AG04449 (cell line): ENCODE data around the gene PARG.
"Not testable (repeated sequence)": the region's sequence is repeated elsewhere in the genome, so short reads cannot be mapped to it uniquely, and the experiment has no call there.

ENCODE experiments used
- CTCF ChIA-PET: fragments of 350-600 bp; formaldehyde crosslinking; extraction: SDS; loops from one replicate; lab custom pipeline; 2021; ENCODE audit warnings: antibody characterized with exemption; lab: Yijun Ruan, JAX
- POLR2A ChIA-PET: fragments of 400-600, 350-600 bp; formaldehyde crosslinking; extraction: SDS; loops from one replicate; lab custom pipeline; 2020; ENCODE audit warnings: antibody characterized with exemption, inconsistent platforms; lab: Yijun Ruan, JAX
- DNase-seq: peaks from one replicate; pipeline ENCODE4 v3.0.0-alpha.2; 2010; ENCODE audit warnings: low read depth, low spot score
- H3K4me3 ChIP-seq: 2 replicates; pipeline ENCODE4 v1.5.1; 2011; ENCODE audit warnings: low read depth, mild to moderate bottlenecking, control low read depth, low read length

The PARG gene

GRCh38 chr10:49941447-49942338 is at the start of gene PARG, which contains the start of gene TIMM23B:
TSS of gene PARG (minus strand) at chr10:49942027. CDS start at chr10:49941725, 302 bp downstream.
TSS of gene TIMM23B (plus strand) at chr10:49942053. CDS start at chr10:49942195, 142 bp downstream.
- CTCF ChIA-PET, POLR2A ChIA-PET, DNase-seq: not testable (repeated sequence)
- H3K4me3 ChIP-seq, result peak within 1 kb of the TSS; percentile 60

- CTCF ChIA-PET, H3K4me3 ChIP-seq, POLR2A ChIA-PET, DNase-seq: not testable (repeated sequence)
Measured at GRCh38 chr10:49988376-49988775, 46.5 kb upstream of the PARG start, which contains the start of gene AGAP6. TSS of gene AGAP6 (plus strand) at chr10:49988406. CDS start at chr10:49988716, 310 bp downstream.

DNA sequence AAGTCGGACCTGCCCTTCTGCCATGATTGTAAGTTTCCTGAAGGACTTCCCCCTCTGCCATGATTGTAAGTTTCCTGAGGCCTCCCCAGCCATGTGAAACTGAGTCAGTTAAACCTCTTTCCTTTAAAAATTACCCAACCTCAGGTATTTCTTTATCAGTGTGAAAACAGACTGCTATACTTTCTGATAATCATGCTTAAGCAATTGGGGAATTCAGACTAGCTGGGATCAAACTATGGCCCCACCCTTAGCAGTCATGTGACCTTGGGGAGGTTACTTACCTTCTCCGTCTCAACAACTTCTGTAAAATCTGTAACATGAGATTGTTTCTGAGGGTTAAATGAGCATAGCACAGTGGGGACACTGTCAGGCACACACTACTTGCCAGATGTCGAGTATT is 45.4 kb upstream of the PARG start:
- POLR2A ChIA-PET, H3K4me3 ChIP-seq, DNase-seq, CTCF ChIA-PET: not testable (repeated sequence)

- DNase-seq, CTCF ChIA-PET, H3K4me3 ChIP-seq, POLR2A ChIA-PET: not testable (repeated sequence)
Measured at GRCh38 chr10:49977756-49978155, 35.9 kb upstream of the PARG start.

- POLR2A ChIA-PET, H3K4me3 ChIP-seq, DNase-seq, CTCF ChIA-PET: not testable (repeated sequence)
Measured at GRCh38 chr10:49972094-49972493, 30.3 kb upstream of the PARG start.

GRCh38 chr10:49971466-49971865 is 29.6 kb upstream of the PARG start:
- CTCF ChIA-PET, DNase-seq, H3K4me3 ChIP-seq, POLR2A ChIA-PET: not testable (repeated sequence)

DNA sequence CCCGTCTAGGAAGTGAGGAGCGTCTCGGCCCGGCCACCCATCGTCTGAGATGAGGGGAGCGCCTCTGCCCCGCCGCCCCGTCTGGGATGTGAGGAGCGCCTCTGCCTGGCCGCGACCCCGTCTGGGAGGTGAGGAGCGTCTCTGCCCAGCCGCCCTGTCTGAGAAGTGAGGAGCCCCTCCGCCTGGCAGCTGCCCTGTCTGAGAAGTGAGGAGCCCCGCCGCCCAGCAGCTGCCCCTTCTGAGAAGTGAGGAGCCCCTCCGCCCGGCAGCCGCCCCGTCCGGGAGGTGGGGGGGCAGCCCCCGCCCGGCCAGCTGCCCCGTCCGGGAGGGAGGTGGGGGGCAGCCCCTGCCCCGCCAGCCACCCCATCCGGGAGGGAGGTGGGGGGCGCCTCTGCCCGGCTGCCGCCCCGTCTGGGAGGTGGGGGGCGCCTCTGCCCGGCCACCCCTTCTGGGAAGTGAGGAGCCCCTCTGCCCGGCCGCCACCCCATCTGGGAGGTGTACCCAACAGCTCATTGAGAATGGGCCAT is 28.6 kb upstream of the PARG start:
- DNase-seq, POLR2A ChIA-PET, H3K4me3 ChIP-seq, CTCF ChIA-PET: not testable (repeated sequence)

- POLR2A ChIA-PET, CTCF ChIA-PET, DNase-seq: not testable (repeated sequence)
Measured at GRCh38 chr10:49953122-49953521, 11.3 kb upstream of the PARG start.

DNA sequence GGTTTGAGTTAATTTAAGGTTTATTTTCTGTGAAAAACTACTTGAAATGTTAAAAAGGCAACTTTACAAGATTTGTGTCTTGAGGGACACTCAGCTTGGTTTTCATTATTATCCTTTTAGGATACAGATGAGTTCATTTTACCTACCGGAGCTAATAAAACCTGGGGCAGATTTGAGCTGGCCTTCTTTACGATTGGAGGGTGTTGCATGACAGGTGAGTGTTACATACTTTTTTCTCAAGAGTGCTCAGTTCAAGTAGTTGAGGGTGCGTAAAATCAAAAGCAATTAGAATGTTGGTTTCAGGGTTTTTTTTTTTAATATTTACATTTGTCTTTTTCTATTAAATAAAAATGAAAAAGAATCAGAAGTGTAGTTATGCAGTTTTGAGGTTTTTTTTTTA is 10.2 kb upstream of the PARG start:
- CTCF ChIA-PET, H3K4me3 ChIP-seq, POLR2A ChIA-PET, DNase-seq: not testable (repeated sequence)

More at GRCh38 chr10:49953122-49953521, 11.3 kb upstream of the PARG start:
- not testable (repeated sequence) for H3K4me3 ChIP-seq

- POLR2A ChIA-PET, DNase-seq, CTCF ChIA-PET, H3K4me3 ChIP-seq: not testable (repeated sequence)
Measured at GRCh38 chr10:49948737-49949136, 6.9 kb upstream of the PARG start.

DNA sequence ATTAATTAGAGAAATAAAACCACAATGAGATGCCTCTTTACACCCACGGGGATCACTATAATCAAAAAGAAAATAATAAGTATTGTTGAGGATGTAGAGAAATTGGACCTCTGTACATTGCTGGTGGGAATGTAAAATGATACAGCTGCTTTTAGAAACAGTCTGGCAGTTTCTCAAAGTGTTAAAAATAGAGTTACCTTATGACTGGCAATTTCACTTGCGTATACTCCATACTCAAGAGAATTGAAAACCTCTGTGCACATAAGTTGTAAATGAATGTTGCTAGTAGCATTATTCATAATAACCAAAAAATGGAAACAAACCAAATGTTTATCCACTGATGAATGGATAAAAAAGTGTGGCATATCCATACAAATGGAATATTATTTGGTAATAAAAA is 6.3 kb upstream of the PARG start:
- H3K4me3 ChIP-seq, POLR2A ChIA-PET, CTCF ChIA-PET, DNase-seq: not testable (repeated sequence)

DNA sequence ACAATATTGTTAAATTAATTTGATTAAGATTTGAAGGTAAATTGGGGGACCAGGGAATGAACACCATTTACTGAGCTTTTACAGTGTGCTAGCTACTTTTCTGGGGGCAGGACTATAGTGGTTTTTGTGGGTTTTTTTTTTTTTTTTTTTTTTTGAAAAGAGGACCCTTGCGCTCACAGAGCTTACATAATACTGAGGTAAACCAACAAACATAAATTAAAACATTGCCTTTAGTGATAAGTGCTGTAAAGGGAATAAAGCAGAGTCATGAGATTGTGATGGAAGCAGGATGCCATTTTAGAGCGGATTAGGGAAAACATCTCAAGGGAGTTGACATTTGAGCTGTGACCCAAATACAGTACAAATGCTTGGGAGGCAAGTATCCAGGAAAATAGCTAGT is 1.8 kb upstream of the PARG start:
- CTCF ChIA-PET, result interaction anchor here (1.9 kb wide), 1 partner anchor 348 kb away, joined by 8 read pairs; no protein-coding TSS in a partner anchor
- DNase-seq, H3K4me3 ChIP-seq, POLR2A ChIA-PET: not testable (repeated sequence)

GRCh38 chr10:49942339-49942705 is 495 bp upstream of the PARG start:
- peak overlapping the region; percentile 60 for H3K4me3 ChIP-seq
- DNase-seq, POLR2A ChIA-PET: not testable (repeated sequence)
- CTCF ChIA-PET, result interaction anchor here (1.9 kb wide), 1 partner anchor 347 kb away, joined by 8 read pairs; no protein-coding TSS in a partner anchor

DNA sequence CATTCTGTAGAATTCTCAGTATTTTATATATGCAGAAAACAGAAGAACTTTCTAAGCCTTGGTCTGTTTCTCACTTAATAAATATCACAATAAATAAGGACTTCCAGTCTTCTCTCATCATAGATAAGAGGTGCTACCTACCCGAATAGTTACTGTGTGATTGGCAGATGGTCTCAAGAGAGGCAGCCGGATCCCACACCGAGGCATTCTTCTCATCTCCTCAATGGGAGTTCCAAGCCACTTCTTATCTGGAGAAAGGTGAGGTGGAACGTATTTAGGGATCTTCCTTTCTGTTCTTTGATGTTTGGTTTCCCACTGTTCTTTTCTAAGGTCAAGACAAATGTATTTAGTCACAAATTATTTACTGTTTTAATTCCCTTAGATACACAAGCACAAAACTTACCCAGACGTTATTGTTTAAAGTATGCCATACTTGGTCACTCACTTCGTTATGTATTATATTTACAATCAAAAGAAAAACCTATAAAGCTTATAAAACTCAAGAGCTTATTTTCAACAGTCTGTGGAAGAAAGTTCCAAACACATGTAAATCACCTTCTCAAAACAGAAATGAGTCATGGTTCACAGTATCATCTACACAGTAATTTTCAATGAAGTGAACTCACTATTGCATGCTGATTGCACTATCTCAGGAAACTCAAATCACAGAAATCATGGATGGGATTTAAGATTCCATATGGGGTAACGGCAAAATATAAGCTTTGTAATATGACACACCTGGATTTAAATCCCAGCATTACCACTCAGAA is 9.7 kb downstream of the PARG start:
- DNase-seq, POLR2A ChIA-PET, H3K4me3 ChIP-seq, CTCF ChIA-PET: not testable (repeated sequence)

- H3K4me3 ChIP-seq, DNase-seq, POLR2A ChIA-PET, CTCF ChIA-PET: not testable (repeated sequence)
Measured at GRCh38 chr10:49931276-49931675, 10.6 kb downstream of the PARG start.

DNA sequence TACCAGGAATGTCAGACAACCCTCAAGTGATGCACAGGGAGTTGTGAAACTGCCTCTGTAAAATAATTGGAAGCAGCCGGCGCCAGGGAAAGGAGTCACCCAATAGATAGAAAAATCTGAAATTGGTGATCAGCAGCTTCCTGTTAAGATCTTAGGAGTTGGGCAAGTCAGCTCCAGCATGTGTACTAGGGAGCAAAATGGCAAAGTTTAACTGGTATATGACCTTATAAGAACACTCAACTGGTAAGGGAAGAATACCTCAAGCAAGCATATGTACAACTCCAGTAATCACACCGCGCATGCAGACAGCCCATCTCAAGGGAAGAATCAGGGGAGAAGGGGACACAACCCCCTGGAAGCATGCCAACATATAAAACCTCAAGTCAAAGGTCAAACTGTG is 18.3 kb downstream of the PARG start:
- POLR2A ChIA-PET, DNase-seq, H3K4me3 ChIP-seq, CTCF ChIA-PET: not testable (repeated sequence)
